HepG2 (cell line): ENCODE data around the gene MAN1C1. TPM values are rescaled to one million over a fixed set of nuclear protein-coding genes. Genes with fewer than 3 reads are reported as not detected.

ENCODE experiments used
- ATAC-seq: fragments of 200-7000 bp; cut with Tn5 transposase; 3 replicates; pipeline ENCODE4 v1.9.1; 2020; ENCODE audit warnings: mild to moderate bottlenecking, moderate library complexity
- BruUV-seq: library from RNA; stranded (reverse); fragments of 400-500 nt; replicated peaks from 2 replicates; lab custom pipeline; 2021; lab: Mats Ljungman, UMichigan
- CTCF ChIA-PET: fragments of 300-600 bp; formaldehyde crosslinking; extraction: SDS; loops from one replicate; lab custom pipeline; 2021; ENCODE audit warnings: low total read pairs, inconsistent platforms, low intra/inter-chr PET ratio; lab: Yijun Ruan, JAX
- POLR2A ChIA-PET: fragments of 350-600 bp; sonication (Branson Sonifier 250); formaldehyde crosslinking; loops from one replicate; lab custom pipeline; 2020; ENCODE audit warnings: antibody characterized with exemption, inconsistent platforms; lab: Yijun Ruan, JAX
- DNase-seq: peaks from one replicate; pipeline ENCODE4 v3.0.0-alpha.2; 2015; ENCODE audit warnings: low spot score
- FAIRE-seq: peaks from 3 replicates; lab custom pipeline; 2011; peaks lifted over from hg19 to GRCh38; lab: Jason Lieb, UNC
- H2AFZ ChIP-seq: one replicate; pipeline ENCODE4 v1.6.1; 2011; ENCODE audit warnings: low read length, inconsistent platforms
- H3K27ac ChIP-seq: fragments of 300-600 bp; 3 replicates; pipeline ENCODE4 v1.8.0; 2011; ENCODE audit warnings: mixed run types, mild to moderate bottlenecking, mixed read lengths, low read length, inconsistent platforms; ENCODE audit not compliant: insufficient read depth; ENCODE audit errors: extremely low read length
- H3K27me3 ChIP-seq, 2 experiments: fragments of 200-600 bp in 1 of 2; 2 replicates in 1 of 2; 3 replicates in 1 of 2; pipeline versions ENCODE4 v1.6.0 to v1.8.0; 2011; ENCODE audit warnings: low read length in 2 of 2, mild to moderate bottlenecking in 2 of 2, moderate library complexity in 2 of 2, inconsistent platforms in 1 of 2; ENCODE audit not compliant: insufficient read depth in 2 of 2, control insufficient read depth in 1 of 2
- H3K36me3 ChIP-seq, 2 experiments: fragments of 200-600 bp in 1 of 2; replicated peaks in 1 of 2; 2 replicates in 1 of 2; 3 replicates in 1 of 2; pipeline versions ENCODE4 v1.5.1 to v1.8.0; 2011; ENCODE audit warnings: low read length in 2 of 2, inconsistent platforms in 1 of 2; ENCODE audit not compliant: insufficient read depth in 2 of 2, control insufficient read depth in 1 of 2
- H3K4me1 ChIP-seq: 2 replicates; pipeline ENCODE4 v1.5.1; 2012; ENCODE audit warnings: low read length, inconsistent platforms; ENCODE audit not compliant: insufficient read depth
- H3K4me2 ChIP-seq: 2 replicates; pipeline ENCODE4 v1.6.0; 2011; ENCODE audit warnings: low read depth, low read length, inconsistent platforms
- H3K4me3 ChIP-seq, 3 experiments: fragments of 200-600 bp in 1 of 3; sonication (generic), shearing (Covaris generic) in 1 of 3; replicated peaks in 1 of 3; 2 replicates each; pipeline ENCODE4 v1.5.1; 2011 to 2016; ENCODE audit warnings: low read length in 3 of 3, inconsistent platforms in 2 of 3, low read depth in 2 of 3, mild to moderate bottlenecking in 2 of 3, control low read depth in 1 of 3, mixed read lengths in 1 of 3; ENCODE audit not compliant: insufficient read depth in 1 of 3
- H3K79me2 ChIP-seq: one replicate; pipeline ENCODE4 v1.6.1; 2011; ENCODE audit warnings: low read length, inconsistent platforms; ENCODE audit not compliant: insufficient read depth
- H3K9ac ChIP-seq: 2 replicates; pipeline ENCODE4 v1.6.0; 2011; ENCODE audit warnings: mild to moderate bottlenecking, low read depth, low read length, inconsistent platforms; ENCODE audit not compliant: insufficient read depth
- H3K9me3 ChIP-seq: 2 replicates; pipeline ENCODE4 v1.5.1; 2012; ENCODE audit warnings: mild to moderate bottlenecking, low read length
- H4K20me1 ChIP-seq: 2 replicates; pipeline ENCODE4 v1.6.0; 2011; ENCODE audit warnings: inconsistent platforms, mild to moderate bottlenecking, low read length, moderate library complexity; ENCODE audit not compliant: insufficient read depth
- ARID5B ChIP-seq: IDR thresholded peaks from 2 replicates; pipeline ENCODE4 v1.4.0; 2020; ENCODE audit warnings: mild to moderate bottlenecking, missing genetic modification reagents
- BHLHE40 ChIP-seq: IDR thresholded peaks from 2 replicates; pipeline ENCODE4 v1.6.1; 2011; ENCODE audit warnings: low read length, improper control_type of control experiment
- HOXA9 ChIP-seq: sonication (generic); formaldehyde crosslinking; IDR thresholded peaks from 2 replicates; pipeline ENCODE4 v1.8.1; 2022; ENCODE audit warnings: missing genetic modification reagents, mild to moderate bottlenecking, moderate library complexity, borderline replicate concordance
- JDP2 ChIP-seq: sonication (generic); formaldehyde crosslinking; IDR thresholded peaks from 2 replicates; pipeline ENCODE4 v1.8.1; 2022; ENCODE audit warnings: missing genetic modification reagents, borderline replicate concordance
- PBX3 ChIP-seq: sonication (generic); formaldehyde crosslinking; IDR thresholded peaks from 2 replicates; pipeline ENCODE4 v1.8.1; 2023; ENCODE audit warnings: missing genetic modification reagents, inconsistent platforms, borderline replicate concordance
- SIN3B ChIP-seq: fragments of 150-350 bp; IDR thresholded peaks from 2 replicates; pipeline ENCODE4 v1.6.1; 2014; ENCODE audit warnings: low read length
- TBL1XR1 ChIP-seq: fragments of 150-350 bp; IDR thresholded peaks from 2 replicates; pipeline ENCODE4 v1.6.1; 2014; ENCODE audit warnings: borderline replicate concordance, low read length; ENCODE audit not compliant: partially characterized antibody
- ZIK1 ChIP-seq: sonication (generic); formaldehyde crosslinking; IDR thresholded peaks from 2 replicates; pipeline ENCODE4 v1.5.0; 2020; ENCODE audit warnings: mild to moderate bottlenecking, low read depth, missing genetic modification reagents, borderline replicate concordance
- ZNF614 ChIP-seq: IDR thresholded peaks from 2 replicates; pipeline ENCODE4 v1.6.1; 2018; ENCODE audit warnings: missing biosample characterization, missing genetic modification reagents, inconsistent platforms, borderline replicate concordance
- WGBS: methylation state at CpG from one replicate; pipeline ENCODE4 v1.1.6; 2017; ENCODE audit warnings: low lambda C conversion rate; 5-methylcytosine and 5-hydroxymethylcytosine counted together
- in situ Hi-C: cut with HindIII; loops from 2 replicates; pipeline ENCODE4 v1.10.0; 2017; ENCODE audit warnings: low pct_unique_long_range_greater_than_20kb; ENCODE audit not compliant: extremely low pct_ligation_motif_present
- intact Hi-C: fragments of 100-400 bp; cut with micrococcal nuclease; formaldehyde crosslinking; loops from one replicate; pipeline ENCODE4 v1.10.0; 2022; ENCODE audit not compliant: unreplicated experiment
- polyA plus RNA-seq, 8 experiments: library from polyadenylated mRNA; depleted of rRNA in 3 of 8; stranded (reverse) in 7 of 8; unstranded in 1 of 8; fragments of >200 nt; fragmentation: Illumina TruSeq in 4 of 8; extraction: Trizol in 4 of 8; gene quantifications; 2 replicates each; pipeline versions ENCODE4 v1.2.1 to v1.2.3, GENCODE V29; 2011 to 2016; ENCODE audit warnings: low read depth in 4 of 8, missing spikeins in 1 of 8, mixed read lengths in 1 of 8; ENCODE audit not compliant: insufficient read depth in 1 of 8
- total RNA-seq, 5 experiments: library from RNA; depleted of rRNA; stranded (reverse); fragments of >200 nt; fragmentation: Illumina TruSeq; extraction: Trizol; gene quantifications; 2 replicates each; pipeline ENCODE4 v1.2.3, GENCODE V29; 2016; ENCODE audit warnings: low read depth in 1 of 5

MAN1C1 gene
- total and polyA plus RNA-seq, 2 of the 13 experiments (the other 11 are each of a cell fraction or from before 2014, with no cell fraction given) = 0.18 to 0.49 TPM

- TF ChIP-seq ARID5B = no peak
These were observed 177.7 kb downstream of the MAN1C1 start (continued) for GRCh38 chr1:25794325-25794724.

GRCh38 chr1:25795211-25795610, 178.6 kb downstream of the MAN1C1 start:
- ATAC-seq (no peak), DNase-seq (no peak), FAIRE-seq (no peak)
- H3K79me2 ChIP-seq = no peaks in the 10 kb centered on the region
- no peak overlapping the region for H2AFZ ChIP-seq
- H3K27me3 ChIP-seq = peaks cover 0 to 22% of the 10 kb centered on the region in 2 experiments; a peak in 3 of 5 replicates
- CTCF ChIA-PET = no interaction called here
- H3K4me2 ChIP-seq = no peak overlapping the region
- peaks cover 30% of the 10 kb centered on the region for H3K4me1 ChIP-seq
- no peak overlapping the region for H3K27ac ChIP-seq
- BruUV-seq = no TSS peak
- POLR2A ChIA-PET = no interaction called here
- TF ChIP-seq HOXA9 (no peak), SIN3B (no peak), TBL1XR1 (no peak), ZNF614 (CRISPR knock-in tag) (no peak), BHLHE40 (no peak), ZIK1 (CRISPR knock-in tag) (no peak), JDP2 (CRISPR knock-in tag) (no peak), PBX3 (CRISPR knock-in tag) (no peak)
- no peak overlapping the region for H3K4me3 ChIP-seq
- WGBS = 35% methylated on average over 2 of the region's 2 CpGs
- no peaks in the 10 kb centered on the region for H3K36me3 ChIP-seq
- H3K9me3 ChIP-seq = no peaks in the 10 kb centered on the region
- H4K20me1 ChIP-seq = no peaks in the 10 kb centered on the region
- intact Hi-C loops (loop anchor here (5.0 kb wide), 2 partner anchors 38 to 178 kb away; partner anchors contain the start of gene MAN1C1), in situ Hi-C loops (loop anchor here (5.0 kb wide), 1 partner anchor 38 kb away; no protein-coding TSS in a partner anchor)
- H3K9ac ChIP-seq = no peak overlapping the region
